Activated T-helper 1 cell treated with anti-CD3 and anti-CD28 coated beads, Interleukin-12 subunit alpha, Interleukin-12 subunit beta, Interleukin-2, Interleukin-4 antibody, amounts not matched to agents 30 ng/mL and 10 ng/mL and 1 ng/mL, durations not matched to agents 14 hours and 24 hours and 36 hours (primary cell): ENCODE measurements around the gene MAIP1. TPM values are rescaled to one million over a fixed set of nuclear protein-coding genes. Genes with fewer than 3 reads are reported as not detected.

Experiments used
- DNase-seq: peaks from one replicate; pipeline ENCODE4 v3.0.0; 2021; ENCODE audit warnings: low spot score
- H3K27ac Mint-ChIP-seq: one replicate; pipeline ENCODE4 v1.8.0; 2021; ENCODE audit warnings: mild to moderate bottlenecking, mixed read lengths
- H3K27me3 Mint-ChIP-seq: one replicate; pipeline ENCODE4 v1.8.0; 2022; ENCODE audit warnings: mild to moderate bottlenecking, moderate library complexity, mixed read lengths; ENCODE audit not compliant: insufficient read depth
- H3K36me3 Mint-ChIP-seq: one replicate; pipeline ENCODE4 v1.8.0; 2021; ENCODE audit warnings: low read depth, mixed read lengths
- H3K4me1 Mint-ChIP-seq: one replicate; pipeline ENCODE4 v1.8.0; 2021; ENCODE audit warnings: low read depth, mixed read lengths
- H3K4me3 Mint-ChIP-seq: one replicate; pipeline ENCODE4 v1.8.0; 2021; ENCODE audit warnings: mild to moderate bottlenecking, moderate library complexity, mixed read lengths
- H3K9me3 Mint-ChIP-seq: one replicate; pipeline ENCODE4 v1.8.0; 2021; ENCODE audit warnings: mixed read lengths
- intact Hi-C: fragments of 100-400 bp; cut with micrococcal nuclease; formaldehyde crosslinking; loops from one replicate; pipeline ENCODE4 v1.15.1; 2024
- total RNA-seq: library from RNA; stranded (reverse); gene quantifications from 2 replicates; pipeline ENCODE4 v1.2.3, GENCODE V29; 2022

The MAIP1 gene
- total RNA-seq, 1 donor from 2014 or later = 24.7 TPM

GRCh38 chr2:199983534-199983933 lies 28.2 kb downstream of the MAIP1 start:
- Mint-ChIP-seq H3K27me3 (no peaks in the 10 kb centered on the region), H3K4me1 (peaks cover 18% of the 10 kb centered on the region), H3K4me3 (no peak overlapping the region), H3K9me3 (no peaks in the 10 kb centered on the region), H3K36me3 (peaks cover 1% of the 10 kb centered on the region), H3K27ac (no peak overlapping the region)
- DNase-seq = no peak
- intact Hi-C loops = no loop called here

DNA sequence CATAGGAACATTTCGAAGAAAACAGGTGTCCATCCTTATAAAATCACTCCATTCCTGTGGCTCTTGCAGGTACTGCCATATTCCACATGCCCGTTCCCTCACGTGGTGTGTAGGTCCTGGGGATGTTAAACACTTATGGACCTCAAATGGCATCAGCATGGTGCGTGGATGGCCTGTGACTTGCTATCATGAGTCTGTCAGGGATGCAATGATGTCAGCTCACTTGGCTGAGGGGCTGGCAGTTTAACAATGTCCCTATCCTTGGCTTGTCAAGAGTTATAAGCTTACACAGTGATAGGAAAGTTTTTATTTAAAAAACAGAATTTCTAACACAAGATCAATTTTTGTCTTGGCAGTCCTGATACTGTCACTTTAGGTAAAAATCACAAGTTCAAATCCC lies 28.8 kb downstream of the MAIP1 start:
- H3K4me1 Mint-ChIP-seq = peaks cover 13% of the 10 kb centered on the region
- H3K27ac Mint-ChIP-seq = no peak overlapping the region
- intact Hi-C loops = no loop called here
- H3K4me3 Mint-ChIP-seq = no peak overlapping the region
- DNase-seq = no peak
- peaks cover 1% of the 10 kb centered on the region for H3K36me3 Mint-ChIP-seq
- no peaks in the 10 kb centered on the region for H3K27me3 Mint-ChIP-seq
- no peaks in the 10 kb centered on the region for H3K9me3 Mint-ChIP-seq

DNA sequence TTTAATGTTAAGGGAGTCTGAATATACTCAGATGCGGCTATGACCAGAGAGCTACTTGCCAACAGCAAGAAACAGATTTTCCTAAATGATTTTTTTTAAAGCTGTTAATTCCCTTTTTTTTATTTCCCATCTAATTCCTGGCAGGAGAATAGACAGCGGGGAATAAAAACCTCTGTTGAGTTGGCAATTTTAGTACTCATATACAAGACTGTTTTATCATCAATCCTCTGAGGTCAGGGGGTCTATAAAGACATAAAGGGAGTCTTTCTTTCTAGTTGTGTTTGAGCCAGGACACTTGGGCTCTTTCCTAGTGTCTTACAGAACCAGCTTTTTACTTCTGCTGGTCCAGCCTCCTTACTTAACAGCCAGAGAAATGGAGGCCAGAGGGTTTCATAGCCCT lies 29.4 kb downstream of the MAIP1 start:
- no peaks in the 10 kb centered on the region for H3K9me3 Mint-ChIP-seq
- H3K36me3 Mint-ChIP-seq = peaks cover 1% of the 10 kb centered on the region
- H3K4me3 Mint-ChIP-seq = no peak overlapping the region
- no peak for DNase-seq
- intact Hi-C loops = no loop called here
- H3K27me3 Mint-ChIP-seq = no peaks in the 10 kb centered on the region
- no peak overlapping the region for H3K27ac Mint-ChIP-seq
- H3K4me1 Mint-ChIP-seq = peaks cover 10% of the 10 kb centered on the region

- no peak overlapping the region for H3K4me3 Mint-ChIP-seq
- H3K27me3 Mint-ChIP-seq = no peaks in the 10 kb centered on the region
- H3K9me3 Mint-ChIP-seq = no peaks in the 10 kb centered on the region
- H3K36me3 Mint-ChIP-seq = peaks cover 1% of the 10 kb centered on the region
- intact Hi-C loops = no loop called here
- peak overlapping the region; percentile 36 for H3K27ac Mint-ChIP-seq
- peaks cover 5% of the 10 kb centered on the region for H3K4me1 Mint-ChIP-seq
- peak; percentile 40 for DNase-seq
Measured at GRCh38 chr2:199985625-199986207, 30.3 kb downstream of the MAIP1 start.

DNA sequence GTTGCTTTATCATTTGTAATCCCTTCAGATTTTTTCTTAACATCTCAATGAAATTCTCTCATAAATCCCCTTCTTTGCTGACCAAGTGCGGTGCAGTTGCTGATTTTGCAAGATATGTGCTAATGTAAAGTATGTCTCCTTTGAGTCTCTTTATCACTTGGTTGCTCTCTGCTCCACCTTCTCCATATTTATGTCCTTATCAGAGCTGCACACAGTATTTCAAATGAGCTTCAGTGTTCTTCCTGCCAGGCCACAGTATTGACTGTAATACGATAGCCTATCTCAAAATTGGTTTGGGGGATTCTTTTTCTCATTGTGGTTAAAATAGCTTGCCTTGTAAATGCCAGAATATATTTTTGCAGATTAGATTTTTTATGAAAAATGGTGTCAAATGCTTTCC lies 32.2 kb downstream of the MAIP1 start:
- Mint-ChIP-seq H3K4me1 (peaks cover 5% of the 10 kb centered on the region), H3K4me3 (no peak overlapping the region), H3K36me3 (peaks cover 1% of the 10 kb centered on the region), H3K27me3 (peaks cover under 1% of the 10 kb centered on the region), H3K9me3 (no peaks in the 10 kb centered on the region), H3K27ac (no peak overlapping the region)
- DNase-seq = no peak
- intact Hi-C loops = no loop called here

- Mint-ChIP-seq H3K27ac (no peak overlapping the region), H3K27me3 (peaks cover 3% of the 10 kb centered on the region), H3K9me3 (no peaks in the 10 kb centered on the region), H3K4me3 (no peak overlapping the region), H3K4me1 (peaks cover 5% of the 10 kb centered on the region), H3K36me3 (peaks cover 1% of the 10 kb centered on the region)
- DNase-seq = no peak
- intact Hi-C loops = no loop called here
Measured at GRCh38 chr2:199988151-199988550, 32.8 kb downstream of the MAIP1 start.

DNA sequence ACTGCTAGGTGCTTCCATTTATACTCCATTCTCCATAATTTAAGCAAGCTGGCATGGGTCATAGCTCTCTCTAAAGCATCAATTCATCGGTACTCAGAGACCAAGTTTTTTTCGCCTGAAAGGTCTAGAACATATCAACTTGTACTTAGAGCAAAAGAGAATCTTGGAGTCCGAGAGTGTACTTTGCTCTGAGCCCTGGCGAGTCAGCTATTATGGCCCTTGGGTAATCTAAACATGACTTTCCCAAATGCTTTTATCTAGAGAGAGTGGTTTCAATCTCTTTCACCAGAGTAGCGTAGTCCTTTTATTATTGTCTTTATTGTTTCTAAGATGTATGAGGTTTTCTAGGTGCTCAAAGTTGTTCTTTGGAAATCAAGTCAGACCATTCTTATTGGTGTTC lies 34.4 kb downstream of the MAIP1 start:
- Mint-ChIP-seq H3K36me3 (no peaks in the 10 kb centered on the region), H3K4me3 (no peak overlapping the region)
- intact Hi-C loops = no loop called here

DNA sequence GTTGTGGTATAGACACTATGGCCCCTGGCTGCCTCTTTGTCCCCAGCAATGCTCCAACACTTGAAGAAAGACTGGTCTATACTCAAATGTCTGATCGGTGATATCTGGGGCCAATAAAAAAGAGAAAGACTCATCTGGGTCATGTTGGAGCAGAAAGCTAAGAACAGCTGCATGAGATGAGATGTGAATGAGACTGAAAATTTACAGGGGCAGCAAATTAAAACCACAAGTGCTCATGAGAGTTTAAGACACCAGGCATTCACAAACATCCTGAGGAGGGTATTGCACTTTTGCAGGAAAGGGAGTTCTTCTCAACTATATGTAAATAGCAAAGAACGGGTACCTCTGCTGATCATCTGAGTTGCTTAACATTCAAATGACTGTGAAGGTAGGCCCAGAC lies 36.3 kb downstream of the MAIP1 start:
- Mint-ChIP-seq H3K4me3 (no peak overlapping the region), H3K27me3 (peaks cover 3% of the 10 kb centered on the region), H3K4me1 (no peaks in the 10 kb centered on the region), H3K9me3 (no peaks in the 10 kb centered on the region), H3K27ac (no peak overlapping the region), H3K36me3 (no peaks in the 10 kb centered on the region)
- intact Hi-C loops = no loop called here
- DNase-seq = no peak

More for the DNA sequence above, 34.4 kb downstream of the MAIP1 start:
- Mint-ChIP-seq H3K9me3 (no peaks in the 10 kb centered on the region), H3K4me1 (peaks cover 5% of the 10 kb centered on the region), H3K27me3 (peaks cover 3% of the 10 kb centered on the region), H3K27ac (no peak overlapping the region)
- DNase-seq = no peak

GRCh38 chr2:199992296-199992695 lies 36.9 kb downstream of the MAIP1 start:
- no peak overlapping the region for H3K4me3 Mint-ChIP-seq
- no peak for DNase-seq
- peaks cover 3% of the 10 kb centered on the region for H3K27me3 Mint-ChIP-seq
- H3K27ac Mint-ChIP-seq = no peak overlapping the region
- intact Hi-C loops = no loop called here
- H3K36me3 Mint-ChIP-seq = no peaks in the 10 kb centered on the region
- no peaks in the 10 kb centered on the region for H3K9me3 Mint-ChIP-seq
- H3K4me1 Mint-ChIP-seq = no peaks in the 10 kb centered on the region

- DNase-seq = no peak
- H3K36me3 Mint-ChIP-seq = no peaks in the 10 kb centered on the region
- no peaks in the 10 kb centered on the region for H3K9me3 Mint-ChIP-seq
- intact Hi-C loops = no loop called here
- H3K4me1 Mint-ChIP-seq = no peaks in the 10 kb centered on the region
- H3K27me3 Mint-ChIP-seq = peaks cover 3% of the 10 kb centered on the region
- H3K27ac Mint-ChIP-seq = no peak overlapping the region
- no peak overlapping the region for H3K4me3 Mint-ChIP-seq
Measured at GRCh38 chr2:199994371-199994770, 39.0 kb downstream of the MAIP1 start.

DNA sequence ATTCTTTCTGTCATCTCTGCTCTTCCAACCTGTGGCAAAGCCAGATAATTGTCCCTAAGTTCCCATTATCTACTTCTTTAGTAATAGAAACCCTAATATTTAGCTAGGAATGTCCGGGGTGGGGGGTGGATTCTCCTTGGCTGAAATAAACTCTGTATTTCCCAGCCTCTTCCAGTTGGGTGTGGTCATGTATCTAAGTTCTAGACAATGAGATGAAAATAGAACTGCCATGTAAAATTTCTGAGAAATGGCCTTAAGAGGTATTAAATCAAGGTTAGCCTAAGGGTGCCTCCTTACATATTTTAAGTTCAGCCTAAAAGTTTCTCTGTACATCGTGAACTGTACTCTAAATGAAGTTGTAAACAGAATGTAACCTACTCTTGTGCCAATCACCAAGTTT lies 39.5 kb downstream of the MAIP1 start:
- Mint-ChIP-seq H3K4me1 (no peaks in the 10 kb centered on the region), H3K4me3 (no peak overlapping the region), H3K27me3 (peaks cover 3% of the 10 kb centered on the region), H3K36me3 (no peaks in the 10 kb centered on the region), H3K9me3 (no peaks in the 10 kb centered on the region), H3K27ac (no peak overlapping the region)
- intact Hi-C loops = no loop called here
- no peak for DNase-seq

- peaks cover 3% of the 10 kb centered on the region for H3K27me3 Mint-ChIP-seq
- H3K4me1 Mint-ChIP-seq = no peaks in the 10 kb centered on the region
- no peak for DNase-seq
- intact Hi-C loops = no loop called here
- no peaks in the 10 kb centered on the region for H3K36me3 Mint-ChIP-seq
- H3K4me3 Mint-ChIP-seq = no peak overlapping the region
- H3K9me3 Mint-ChIP-seq = no peaks in the 10 kb centered on the region
- no peak overlapping the region for H3K27ac Mint-ChIP-seq
Measured at GRCh38 chr2:199997296-199997695, 41.9 kb downstream of the MAIP1 start.

DNA sequence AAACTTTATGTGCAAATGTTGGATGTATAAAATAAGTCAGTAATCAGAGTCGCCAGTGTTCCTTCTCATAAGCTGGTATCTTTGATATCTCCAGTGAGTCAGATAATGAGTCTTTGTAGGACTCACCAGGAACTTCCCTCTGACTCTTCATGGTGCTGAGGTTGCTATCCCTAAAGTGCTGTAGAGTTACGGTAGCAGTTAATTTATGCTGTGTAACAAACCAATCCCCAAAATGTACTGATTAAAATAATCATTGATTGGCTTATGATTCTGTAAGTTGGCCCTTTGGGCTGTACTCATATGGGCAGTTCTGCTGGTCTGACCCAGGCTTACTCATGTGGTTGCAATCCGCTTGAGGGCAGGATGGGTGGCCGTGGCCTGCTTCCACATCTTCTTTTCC lies 43.8 kb downstream of the MAIP1 start:
- intact Hi-C loops = no loop called here
- peaks cover 3% of the 10 kb centered on the region for H3K27me3 Mint-ChIP-seq

More for the DNA sequence above, 43.8 kb downstream of the MAIP1 start:
- Mint-ChIP-seq H3K4me1 (no peaks in the 10 kb centered on the region), H3K9me3 (no peaks in the 10 kb centered on the region), H3K36me3 (no peaks in the 10 kb centered on the region), H3K4me3 (no peak overlapping the region), H3K27ac (no peak overlapping the region)
- DNase-seq = no peak
